HL-60 (cell line): ENCODE data around the gene S100PBP.

Experiments used
- DNase-seq, 2 experiments: peaks; one replicate each; pipeline ENCODE4 v3.0.0-alpha.2; 2010 to 2020; ENCODE audit warnings: low read depth in 1 of 2, low spot score in 1 of 2
- H3K27ac ChIP-seq: fragments of 250-450 bp; sonication (Bioruptor Pico); replicated peaks from 2 replicates; pipeline ENCODE4 v1.5.1; 2020; ENCODE audit warnings: mild to moderate bottlenecking, moderate library complexity
- H3K27me3 ChIP-seq: fragments of 250-450 bp; sonication (Bioruptor Pico); 2 replicates; pipeline ENCODE4 v1.5.1; 2021; ENCODE audit warnings: mild to moderate bottlenecking, moderate library complexity; ENCODE audit not compliant: insufficient read depth, poor library complexity, severe bottlenecking
- H3K4me3 ChIP-seq: replicated peaks from 2 replicates; pipeline ENCODE4 v1.5.1; 2011; ENCODE audit warnings: mild to moderate bottlenecking, control low read depth, low read length; ENCODE audit not compliant: insufficient read depth
- CTCF ChIP-seq: IDR thresholded peaks from one replicate; pipeline ENCODE4 v1.5.1; 2011; ENCODE audit warnings: low read length, control low read depth, inconsistent platforms; ENCODE audit not compliant: insufficient read depth
- GABPA ChIP-seq: IDR thresholded peaks from 2 replicates; pipeline ENCODE4 v1.6.1; 2012; ENCODE audit warnings: low read depth
- POLR2AphosphoS5 ChIP-seq: IDR thresholded peaks from 2 replicates; pipeline ENCODE4 v1.6.1; 2012; ENCODE audit warnings: low read depth
- SPI1 ChIP-seq: IDR thresholded peaks from 2 replicates; pipeline ENCODE4 v1.6.1; 2012; ENCODE audit warnings: low read depth, mild to moderate bottlenecking, borderline replicate concordance
- TF ChIP-seq, protein P1 (sequence below): IDR thresholded peaks from 2 replicates; pipeline ENCODE4 v1.6.1; 2012; ENCODE audit warnings: low read depth; ENCODE audit not compliant: insufficient replicate concordance

Gene S100PBP

DNA sequence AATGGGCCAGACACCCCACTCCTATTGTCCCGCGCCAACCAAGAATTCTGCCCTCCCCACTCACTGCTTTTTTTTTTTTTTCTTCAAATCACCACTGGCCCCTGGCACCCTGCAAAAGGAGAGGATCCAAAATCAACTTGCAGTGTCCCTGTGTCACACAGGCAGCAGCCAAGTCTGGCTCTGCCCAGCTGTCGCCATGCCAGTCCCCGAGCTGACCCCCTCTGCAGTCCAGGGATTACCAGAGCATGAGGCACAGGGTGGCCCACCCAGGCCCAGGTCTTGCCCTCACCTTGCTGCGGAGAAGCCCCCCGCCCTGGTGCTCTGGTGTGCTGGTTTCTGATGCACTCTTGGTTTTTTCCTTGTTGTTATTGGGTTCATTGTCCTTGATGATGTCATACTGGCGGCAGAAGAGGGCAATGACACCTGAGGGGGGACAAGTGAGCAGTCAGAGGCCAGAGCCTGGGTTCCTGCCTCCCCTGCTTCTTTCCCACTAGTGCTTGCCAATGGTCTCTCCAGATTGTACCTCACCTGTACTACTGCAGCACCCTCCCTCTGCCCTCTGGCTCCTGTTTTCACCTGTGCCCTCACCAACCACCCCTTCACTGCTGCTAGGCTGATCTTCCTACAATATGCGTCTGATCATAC lies 47.0 kb downstream of the S100PBP start:
- H3K4me3 ChIP-seq = no peak overlapping the region

DNA sequence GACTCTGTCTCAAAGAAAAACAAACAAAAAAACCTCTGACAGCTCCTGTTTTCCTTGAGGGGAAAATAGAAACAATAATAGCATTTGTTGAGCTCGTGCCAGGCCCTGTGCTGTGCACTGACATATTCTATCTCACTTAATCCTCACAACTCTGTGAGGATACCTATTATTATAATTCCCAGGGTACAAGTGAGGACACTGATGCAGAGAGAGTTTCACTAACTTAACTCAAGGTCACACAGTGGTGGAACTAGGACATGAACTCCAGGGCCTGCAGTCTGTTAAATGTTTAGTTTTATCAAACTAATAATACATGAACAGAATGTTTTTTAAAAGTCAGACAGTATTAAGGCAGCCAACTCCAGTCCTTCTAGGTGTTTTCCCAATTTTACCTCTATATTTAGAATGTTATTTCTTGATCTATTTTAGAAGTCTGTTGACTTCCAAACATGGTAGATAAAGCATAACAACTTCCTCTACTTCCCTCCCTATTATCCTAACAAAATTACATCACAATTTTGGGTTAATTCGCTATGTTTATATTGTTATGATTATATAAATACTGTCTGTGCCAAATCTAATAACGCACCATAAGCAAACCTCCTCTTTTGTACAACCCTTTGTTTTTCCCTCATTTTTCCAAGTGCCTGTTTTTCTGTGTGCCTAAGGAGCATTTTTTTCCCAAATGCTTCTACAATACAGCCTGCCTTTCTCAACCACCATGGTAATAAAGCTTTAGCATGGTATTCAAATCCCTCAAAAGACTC lies 48.4 kb downstream of the S100PBP start:
- H3K4me3 ChIP-seq = no peak overlapping the region
- H3K27me3 ChIP-seq = peaks cover 9% of the 10 kb centered on the region
- no peak overlapping the region for H3K27ac ChIP-seq
- DNase-seq = no peak
- TF ChIP-seq, protein P1, sequence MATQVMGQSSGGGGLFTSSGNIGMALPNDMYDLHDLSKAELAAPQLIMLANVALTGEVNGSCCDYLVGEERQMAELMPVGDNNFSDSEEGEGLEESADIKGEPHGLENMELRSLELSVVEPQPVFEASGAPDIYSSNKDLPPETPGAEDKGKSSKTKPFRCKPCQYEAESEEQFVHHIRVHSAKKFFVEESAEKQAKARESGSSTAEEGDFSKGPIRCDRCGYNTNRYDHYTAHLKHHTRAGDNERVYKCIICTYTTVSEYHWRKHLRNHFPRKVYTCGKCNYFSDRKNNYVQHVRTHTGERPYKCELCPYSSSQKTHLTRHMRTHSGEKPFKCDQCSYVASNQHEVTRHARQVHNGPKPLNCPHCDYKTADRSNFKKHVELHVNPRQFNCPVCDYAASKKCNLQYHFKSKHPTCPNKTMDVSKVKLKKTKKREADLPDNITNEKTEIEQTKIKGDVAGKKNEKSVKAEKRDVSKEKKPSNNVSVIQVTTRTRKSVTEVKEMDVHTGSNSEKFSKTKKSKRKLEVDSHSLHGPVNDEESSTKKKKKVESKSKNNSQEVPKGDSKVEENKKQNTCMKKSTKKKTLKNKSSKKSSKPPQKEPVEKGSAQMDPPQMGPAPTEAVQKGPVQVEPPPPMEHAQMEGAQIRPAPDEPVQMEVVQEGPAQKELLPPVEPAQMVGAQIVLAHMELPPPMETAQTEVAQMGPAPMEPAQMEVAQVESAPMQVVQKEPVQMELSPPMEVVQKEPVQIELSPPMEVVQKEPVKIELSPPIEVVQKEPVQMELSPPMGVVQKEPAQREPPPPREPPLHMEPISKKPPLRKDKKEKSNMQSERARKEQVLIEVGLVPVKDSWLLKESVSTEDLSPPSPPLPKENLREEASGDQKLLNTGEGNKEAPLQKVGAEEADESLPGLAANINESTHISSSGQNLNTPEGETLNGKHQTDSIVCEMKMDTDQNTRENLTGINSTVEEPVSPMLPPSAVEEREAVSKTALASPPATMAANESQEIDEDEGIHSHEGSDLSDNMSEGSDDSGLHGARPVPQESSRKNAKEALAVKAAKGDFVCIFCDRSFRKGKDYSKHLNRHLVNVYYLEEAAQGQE = no peak
- no peak for TF ChIP-seq SPI1

More for the DNA sequence above, 47.0 kb downstream of the S100PBP start:
- H3K27me3 ChIP-seq = no peaks in the 10 kb centered on the region
- no peak for TF ChIP-seq POLR2AphosphoS5
- TF ChIP-seq, protein P1 = no peak
- no peak for TF ChIP-seq SPI1
- TF ChIP-seq CTCF = no peak
- TF ChIP-seq GABPA = no peak
- DNase-seq = no peak
- no peak overlapping the region for H3K27ac ChIP-seq

DNA sequence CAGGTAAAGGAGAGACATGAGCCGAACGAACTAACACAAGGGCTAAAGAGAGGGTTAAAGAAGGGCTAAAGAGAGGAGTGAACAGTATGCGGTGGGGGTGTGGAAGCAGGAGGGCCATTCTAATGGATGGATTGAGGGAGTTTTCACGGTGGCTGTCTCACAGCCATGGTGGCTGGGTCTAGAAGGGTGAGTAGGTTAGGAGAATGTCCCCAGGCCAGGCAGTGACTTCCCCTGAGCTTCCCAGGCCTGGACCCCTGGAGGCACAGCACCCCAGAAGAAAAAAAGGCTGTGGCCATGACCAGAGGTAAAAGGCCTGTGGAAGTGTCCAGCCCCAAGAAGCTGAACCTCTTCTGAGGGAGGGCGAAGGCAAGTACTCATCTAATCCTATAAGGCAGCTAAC lies 49.7 kb downstream of the S100PBP start:
- Histone ChIP-seq H3K27me3 (peaks cover 22% of the 10 kb centered on the region), H3K27ac (no peak overlapping the region), H3K4me3 (no peak overlapping the region)
- TF ChIP-seq POLR2AphosphoS5 = no peak
- no peak for TF ChIP-seq SPI1
- no peak for TF ChIP-seq GABPA
- no peak for TF ChIP-seq CTCF
- TF ChIP-seq, protein P1 = no peak
- no peak for DNase-seq
